K562 (cell line): ENCODE data around the gene PRKRIP1. TPM values are rescaled to one million over a fixed set of nuclear protein-coding genes. Genes with fewer than 3 reads are reported as not detected.
"Not testable (repeated sequence)": the region's sequence is repeated elsewhere in the genome, so short reads cannot be mapped to it uniquely, and the experiment has no call there.

Source experiments
- BHLHE40 ChIP-seq: IDR thresholded peaks from 2 replicates; pipeline ENCODE4 v1.6.1; 2011; ENCODE audit warnings: low read length, improper control_type of control experiment
- CREM ChIP-seq: IDR thresholded peaks from 2 replicates; pipeline ENCODE4 v1.6.1; 2014; ENCODE audit warnings: antibody characterized with exemption, low read depth
- CTCF ChIP-seq, 3 experiments: IDR thresholded peaks in 2 of 3; conservative IDR thresholded peaks in 1 of 3; 2 replicates each; pipeline ENCODE4 v1.5.1; 2011 to 2012; ENCODE audit warnings: low read length in 3 of 3, mild to moderate bottlenecking in 3 of 3, control low read depth in 2 of 3, improper control_type of control experiment in 1 of 3, inconsistent platforms in 1 of 3, low read depth in 1 of 3, mixed read lengths in 1 of 3, moderate library complexity in 1 of 3; ENCODE audit not compliant: insufficient read depth in 2 of 3
- HMGXB4 ChIP-seq: sonication (generic); formaldehyde crosslinking; IDR thresholded peaks from 2 replicates; pipeline ENCODE4 v1.8.1; 2023; ENCODE audit warnings: mild to moderate bottlenecking, missing genetic modification reagents
- NEUROD1 ChIP-seq: fragments of 150-350 bp; IDR thresholded peaks from 2 replicates; pipeline ENCODE4 v1.6.1; 2014; ENCODE audit warnings: borderline replicate concordance, low read length, low read depth; ENCODE audit not compliant: partially characterized antibody
- NONO ChIP-seq, 2 experiments: fragments of 200-400 bp in 1 of 2; fragments of 450-650 bp in 1 of 2; formaldehyde crosslinking in 1 of 2; IDR thresholded peaks; 2 replicates each; pipeline ENCODE4 v1.6.1; 2017; ENCODE audit warnings: low read depth in 2 of 2, mild to moderate bottlenecking in 2 of 2, moderate library complexity in 2 of 2, low read length in 1 of 2
- NR2C2 ChIP-seq, 2 experiments: fragments of 200-800 bp in 1 of 2; sonication (Bioruptor generic) in 1 of 2; sonication (generic) in 1 of 2; formaldehyde crosslinking in 1 of 2; IDR thresholded peaks; 2 replicates each; pipeline versions ENCODE4 v1.6.1 to v1.8.0; 2016 to 2022; ENCODE audit warnings: mild to moderate bottlenecking in 1 of 2, missing compliant biosample characterization in 1 of 2, missing genetic modification characterization in 1 of 2, missing genetic modification reagents in 1 of 2
- POLR2B ChIP-seq: fragments of 450-650 bp; IDR thresholded peaks from 2 replicates; pipeline ENCODE4 v1.6.1; 2018; ENCODE audit warnings: low read depth; ENCODE audit not compliant: partially characterized antibody
- PRDM10 ChIP-seq: fragments of 450-650 bp; IDR thresholded peaks from 2 replicates; pipeline ENCODE4 v1.6.1; 2018; ENCODE audit not compliant: partially characterized antibody
- RCOR1 ChIP-seq, 2 experiments: IDR thresholded peaks; 2 replicates each; pipeline ENCODE4 v1.6.1; 2012; ENCODE audit warnings: low read depth in 2 of 2, low read length in 2 of 2, borderline replicate concordance in 1 of 2, improper control_type of control experiment in 1 of 2
- SIN3B ChIP-seq: fragments of 450-650 bp; IDR thresholded peaks from 2 replicates; pipeline ENCODE4 v1.6.1; 2017; ENCODE audit warnings: low read depth, mild to moderate bottlenecking, moderate library complexity
- TAF1 ChIP-seq: IDR thresholded peaks from 2 replicates; pipeline ENCODE4 v1.6.1; 2011; ENCODE audit warnings: mild to moderate bottlenecking, low read length, moderate library complexity; ENCODE audit not compliant: insufficient read depth, control insufficient read depth, severe bottlenecking; ENCODE audit errors: extremely low read depth
- ZNF165 ChIP-seq: fragments of 250-450 bp; sonication (Bioruptor Pico); IDR thresholded peaks from 2 replicates; pipeline ENCODE4 v1.4.0; 2020; ENCODE audit warnings: borderline replicate concordance
- polyA plus RNA-seq, 8 experiments: library from polyadenylated mRNA; depleted of rRNA in 4 of 8; stranded (reverse) in 5 of 8; unstranded in 3 of 8; fragments of >200 nt; fragmentation: Nextera tagmentation in 2 of 8; fragmentation: Illumina TruSeq in 1 of 8; extraction: Ambion mirVana in 2 of 8; extraction: Trizol in 1 of 8; gene quantifications; 2 replicates each; pipeline versions ENCODE4 v1.2.1 to v1.2.3, GENCODE V29; 2011 to 2014; ENCODE audit warnings: inconsistent platforms in 1 of 8, missing spikeins in 1 of 8
- total RNA-seq, 7 experiments: library from RNA; depleted of rRNA in 6 of 7; stranded (reverse); fragments of >200 nt in 6 of 7; fragmentation: Illumina TruSeq in 2 of 7; extraction: Trizol in 2 of 7; gene quantifications; 2 replicates each; pipeline versions ENCODE4 v1.2.1 to v1.2.3, GENCODE V29; 2011 to 2021; ENCODE audit warnings: low replicate concordance in 1 of 7
- TF ChIP-seq, protein P1 (sequence below), 2 experiments: fragments of 450-650 bp; conservative IDR thresholded peaks; 2 replicates each; pipeline ENCODE4 v1.6.1; 2017; ENCODE audit warnings: mild to moderate bottlenecking in 2 of 2, moderate library complexity in 2 of 2

The PRKRIP1 gene
- total and polyA plus RNA-seq, 9 of the 15 experiments (the other 6 are each of a cell fraction or from before 2014, with no cell fraction given) = 14.9 to 52.1 (median 19.8) TPM

GRCh38 chr7:102363549-102364393, 32.4 kb upstream of the PRKRIP1 start (continued):
- TF ChIP-seq, protein P1, sequence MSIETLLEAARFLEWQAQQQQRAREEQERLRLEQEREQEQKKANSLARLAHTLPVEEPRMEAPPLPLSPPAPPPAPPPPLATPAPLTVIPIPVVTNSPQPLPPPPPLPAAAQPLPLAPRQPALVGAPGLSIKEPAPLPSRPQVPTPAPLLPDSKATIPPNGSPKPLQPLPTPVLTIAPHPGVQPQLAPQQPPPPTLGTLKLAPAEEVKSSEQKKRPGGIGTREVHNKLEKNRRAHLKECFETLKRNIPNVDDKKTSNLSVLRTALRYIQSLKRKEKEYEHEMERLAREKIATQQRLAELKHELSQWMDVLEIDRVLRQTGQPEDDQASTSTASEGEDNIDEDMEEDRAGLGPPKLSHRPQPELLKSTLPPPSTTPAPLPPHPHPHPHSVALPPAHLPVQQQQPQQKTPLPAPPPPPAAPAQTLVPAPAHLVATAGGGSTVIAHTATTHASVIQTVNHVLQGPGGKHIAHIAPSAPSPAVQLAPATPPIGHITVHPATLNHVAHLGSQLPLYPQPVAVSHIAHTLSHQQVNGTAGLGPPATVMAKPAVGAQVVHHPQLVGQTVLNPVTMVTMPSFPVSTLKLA (conservative IDR thresholded peaks at IDR 0.05) = peak; percentile 93 to 95
- TF ChIP-seq CREM (peak; percentile 80), ZNF165 (CRISPR knock-in tag) (0 out of 2 replicates have a peak, but pooled peaks have one; percentile 11), PRDM10 (peak; percentile 24), TAF1 (peak; percentile 61), BHLHE40 (peak; percentile 85), NR2C2 (tag; IDR thresholded peaks at IDR 0.05) (peak; percentile 92), NONO (IDR thresholded peaks at IDR 0.05; ENCODE audit: low read depth in 2 of 2, low read length in 1 of 2) (peak in 1 of 2 experiments; percentile 43; a peak in 1 of 4 replicates), CTCF (IDR thresholded peaks at IDR 0.05 in 2 of 3, conservative IDR thresholded peaks at IDR 0.05 in 1 of 3; ENCODE audit: insufficient read depth in 2 of 3, low read depth in 1 of 3, low read length in 3 of 3) (peak; percentile 22 to 74 (median 40); a peak in 4 of 6 replicates), NEUROD1 (peak; percentile 66), POLR2B (peak; percentile 89), HMGXB4 (CRISPR knock-in tag) (peak; percentile 66; the same call in 1 of the 2 replicates), RCOR1 (IDR thresholded peaks at IDR 0.05; ENCODE audit: borderline replicate concordance in 1 of 2, low read depth in 2 of 2, low read length in 2 of 2) (peak in 1 of 2 experiments; percentile 52; a peak in 1 of 4 replicates), SIN3B (peak; percentile 45; the same call in 1 of the 2 replicates)
- not testable (repeated sequence) for TF ChIP-seq NR2C2 (CRISPR knock-in tag; IDR thresholded peaks at IDR 0.05)
